WTC11 (cell line): ENCODE results near the gene SDCCAG8. TPM values are rescaled to one million over a fixed set of nuclear protein-coding genes. Genes with fewer than 3 reads are reported as not detected.

Experiments
- ATAC-seq: fragments of 200-7000 bp; cut with Tn5 transposase; 2 replicates; pipeline ENCODE4 v1.10.0; 2021; ENCODE audit warnings: mild to moderate bottlenecking, moderate library complexity
- CTCF ChIA-PET: fragments of 300-600 bp; sonication (Branson Sonifier 250); formaldehyde crosslinking; loops from one replicate; lab custom pipeline; 2021; ENCODE audit warnings: antibody characterized with exemption; lab: Charles Lee
- POLR2A ChIA-PET: fragments of 350-600 bp; sonication (Branson Sonifier 250); formaldehyde crosslinking; loops from one replicate; lab custom pipeline; 2021; ENCODE audit warnings: antibody characterized with exemption; lab: Charles Lee
- DNase-seq: peaks from one replicate; pipeline ENCODE4 v3.0.0; 2021; ENCODE audit warnings: low spot score
- H3K27ac Mint-ChIP-seq: 2 replicates; pipeline ENCODE4 v1.8.0; 2021; ENCODE audit warnings: mixed read lengths
- H3K27me3 Mint-ChIP-seq: 2 replicates; pipeline ENCODE4 v1.8.0; 2021; ENCODE audit warnings: low read depth, mild to moderate bottlenecking, moderate library complexity, mixed read lengths
- H3K36me3 Mint-ChIP-seq: 2 replicates; pipeline ENCODE4 v1.8.0; 2021; ENCODE audit warnings: mixed read lengths
- H3K4me1 Mint-ChIP-seq: 2 replicates; pipeline ENCODE4 v1.8.0; 2022; ENCODE audit warnings: mixed read lengths
- H3K4me3 Mint-ChIP-seq: 2 replicates; pipeline ENCODE4 v1.8.0; 2021; ENCODE audit warnings: mild to moderate bottlenecking, moderate library complexity, mixed read lengths
- H3K9me3 Mint-ChIP-seq: 2 replicates; pipeline ENCODE4 v1.8.0; 2021; ENCODE audit warnings: mixed read lengths
- AR ChIP-seq: fragments of 250-450 bp; sonication (Bioruptor Pico); IDR thresholded peaks from 2 replicates; pipeline ENCODE4 v1.9.0; 2021; ENCODE audit warnings: mild to moderate bottlenecking
- ATF6 ChIP-seq: sonication (generic); formaldehyde crosslinking; IDR thresholded peaks from 2 replicates; pipeline ENCODE4 v1.8.1; 2023; ENCODE audit warnings: mild to moderate bottlenecking, missing genetic modification reagents
- ERG ChIP-seq: fragments of 250-450 bp; sonication (Bioruptor Pico); IDR thresholded peaks from 2 replicates; pipeline ENCODE4 v1.8.0; 2021; ENCODE audit warnings: mild to moderate bottlenecking
- ESRRA ChIP-seq: sonication (generic); formaldehyde crosslinking; IDR thresholded peaks from 2 replicates; pipeline ENCODE4 v1.8.1; 2022; ENCODE audit warnings: mild to moderate bottlenecking, missing genetic modification reagents, borderline replicate concordance
- IRF1 ChIP-seq: sonication (generic); formaldehyde crosslinking; IDR thresholded peaks from 2 replicates; pipeline ENCODE4 v1.8.0; 2023; ENCODE audit warnings: missing genetic modification reagents
- IRF2 ChIP-seq: sonication (generic); formaldehyde crosslinking; IDR thresholded peaks from 2 replicates; pipeline ENCODE4 v1.8.0; 2022; ENCODE audit warnings: low read depth, missing genetic modification reagents, borderline replicate concordance
- NFE2L1 ChIP-seq: sonication (generic); formaldehyde crosslinking; IDR thresholded peaks from 2 replicates; pipeline ENCODE4 v1.8.1; 2023; ENCODE audit warnings: missing genetic modification reagents
- PREB ChIP-seq: sonication (generic); formaldehyde crosslinking; IDR thresholded peaks from 2 replicates; pipeline ENCODE4 v1.8.1; 2022; ENCODE audit warnings: mild to moderate bottlenecking, missing genetic modification reagents, moderate library complexity, borderline replicate concordance
- PRRX2 ChIP-seq: fragments of 250-450 bp; sonication (Bioruptor Pico); IDR thresholded peaks from 2 replicates; pipeline ENCODE4 v1.8.0; 2021; ENCODE audit warnings: mild to moderate bottlenecking
- RELA ChIP-seq: sonication (generic); formaldehyde crosslinking; IDR thresholded peaks from 2 replicates; pipeline ENCODE4 v1.8.1; 2022; ENCODE audit warnings: missing genetic modification reagents, mild to moderate bottlenecking, borderline replicate concordance
- RORB ChIP-seq: fragments of 250-450 bp; sonication (Bioruptor Pico); IDR thresholded peaks from 2 replicates; pipeline ENCODE4 v1.9.0; 2021; ENCODE audit warnings: mild to moderate bottlenecking
- SMAD3 ChIP-seq: sonication (generic); formaldehyde crosslinking; IDR thresholded peaks from 2 replicates; pipeline ENCODE4 v1.8.0; 2022; ENCODE audit warnings: missing genetic modification reagents, mild to moderate bottlenecking, borderline replicate concordance
- SMAD4 ChIP-seq: sonication (generic); formaldehyde crosslinking; IDR thresholded peaks from 2 replicates; pipeline ENCODE4 v1.8.0; 2022; ENCODE audit warnings: mild to moderate bottlenecking, missing genetic modification reagents
- SP1 ChIP-seq: sonication (generic); formaldehyde crosslinking; conservative IDR thresholded peaks from 2 replicates; pipeline ENCODE4 v1.8.1; 2022; ENCODE audit warnings: missing genetic modification reagents
- TEAD1 ChIP-seq: sonication (generic); formaldehyde crosslinking; IDR thresholded peaks from 2 replicates; pipeline ENCODE4 v1.8.0; 2022; ENCODE audit warnings: mild to moderate bottlenecking, missing genetic modification reagents
- TEAD4 ChIP-seq: sonication (generic); formaldehyde crosslinking; IDR thresholded peaks from 2 replicates; pipeline ENCODE4 v1.8.0; 2022; ENCODE audit warnings: mild to moderate bottlenecking, missing genetic modification reagents
- ZBTB43 ChIP-seq: sonication (generic); formaldehyde crosslinking; IDR thresholded peaks from 2 replicates; pipeline ENCODE4 v1.8.1; 2023; ENCODE audit warnings: mild to moderate bottlenecking, missing genetic modification reagents
- ZNF121 ChIP-seq: sonication (generic); formaldehyde crosslinking; IDR thresholded peaks from 2 replicates; pipeline ENCODE4 v1.8.0; 2023; ENCODE audit warnings: missing genetic modification reagents
- ZNF281 ChIP-seq: sonication (generic); formaldehyde crosslinking; IDR thresholded peaks from 2 replicates; pipeline ENCODE4 v1.8.0; 2023; ENCODE audit warnings: mild to moderate bottlenecking, missing genetic modification reagents
- ZNF416 ChIP-seq: fragments of 250-450 bp; sonication (Bioruptor Pico); IDR thresholded peaks from 2 replicates; pipeline ENCODE4 v1.9.0; 2021; ENCODE audit warnings: mild to moderate bottlenecking, inconsistent platforms
- total RNA-seq: library from RNA; stranded (reverse); gene quantifications from 3 replicates; pipeline ENCODE4 v1.2.3, GENCODE V29; 2021

Gene SDCCAG8
- total RNA-seq, 1 experiment from 2014 or later: 44.3 TPM

GRCh38 chr1:243440406-243440805, 184.6 kb downstream of the SDCCAG8 start:
- H3K4me3 Mint-ChIP-seq: no peak overlapping the region
- POLR2A ChIA-PET: interaction anchor here (0.6 kb wide), 1 partner anchor 12 kb away, joined by 6 read pairs; no protein-coding TSS in a partner anchor
- no peak for DNase-seq
- no peaks in the 10 kb centered on the region for H3K27me3 Mint-ChIP-seq
- ATAC-seq: peak; percentile 87
- peak overlapping the region; percentile 38; the same call in 1 of the 2 replicates for H3K27ac Mint-ChIP-seq
- CTCF ChIA-PET: interaction anchor here (0.6 to 1.7 kb wide), 7 partner anchors 25 to 859 kb away, joined by 3 to 8 read pairs (median 3); no protein-coding TSS in a partner anchor
- no peak for TF ChIP-seq AR (CRISPR knock-in tag)
- no peak for TF ChIP-seq ATF6 (CRISPR knock-in tag)
- TF ChIP-seq ZNF416: no peak
- TF ChIP-seq SMAD4 (CRISPR knock-in tag): no peak
- no peak for TF ChIP-seq SMAD3 (CRISPR knock-in tag)
- no peak for TF ChIP-seq NFE2L1 (CRISPR knock-in tag)
- no peak for TF ChIP-seq RORB (CRISPR knock-in tag)
- TF ChIP-seq ZNF281 (CRISPR knock-in tag): no peak
- no peak for TF ChIP-seq ERG (CRISPR knock-in tag)
- TF ChIP-seq IRF2 (CRISPR knock-in tag): no peak
- TF ChIP-seq PREB (CRISPR knock-in tag): no peak
- TF ChIP-seq PRRX2 (CRISPR knock-in tag): no peak
- TF ChIP-seq ZBTB43 (CRISPR knock-in tag): no peak
- no peak for TF ChIP-seq IRF1 (CRISPR knock-in tag)
- no peak for TF ChIP-seq SP1 (CRISPR knock-in tag)
- no peak for TF ChIP-seq ESRRA (CRISPR knock-in tag)
- no peak for TF ChIP-seq TEAD1 (CRISPR knock-in tag)
- no peak for TF ChIP-seq RELA (CRISPR knock-in tag)
- TF ChIP-seq ZNF121 (CRISPR knock-in tag): no peak
- TF ChIP-seq TEAD4 (CRISPR knock-in tag): no peak
- TF ChIP-seq, all 79 proteins: peak for 0
- Mint-ChIP-seq H3K4me1 (peaks cover 21% of the 10 kb centered on the region), H3K36me3 (no peaks in the 10 kb centered on the region), H3K9me3 (no peaks in the 10 kb centered on the region)
